ENCODE measurements around the gene YWHAB.

YWHAB gene

DNA sequence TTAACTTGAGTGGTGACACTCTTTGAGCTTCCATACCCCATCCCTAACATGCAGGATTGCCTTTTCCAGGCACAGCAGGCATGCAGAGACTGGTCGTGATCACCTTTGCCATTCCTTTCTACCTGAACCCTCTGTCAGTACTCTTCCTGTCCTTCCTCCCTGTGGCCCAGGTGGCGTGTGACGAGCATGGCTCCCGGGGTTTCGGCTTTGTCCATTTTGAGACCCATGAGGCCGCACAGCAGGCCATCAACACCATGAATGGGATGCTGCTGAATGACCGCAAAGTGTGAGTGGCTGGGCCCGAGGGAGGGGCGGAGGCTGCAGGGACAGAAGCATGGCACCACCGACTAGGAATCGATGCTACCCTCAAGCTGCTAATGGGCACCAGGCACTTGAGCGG, 31.1 kb downstream of the YWHAB start:
- DNase-seq = no peak

DNA sequence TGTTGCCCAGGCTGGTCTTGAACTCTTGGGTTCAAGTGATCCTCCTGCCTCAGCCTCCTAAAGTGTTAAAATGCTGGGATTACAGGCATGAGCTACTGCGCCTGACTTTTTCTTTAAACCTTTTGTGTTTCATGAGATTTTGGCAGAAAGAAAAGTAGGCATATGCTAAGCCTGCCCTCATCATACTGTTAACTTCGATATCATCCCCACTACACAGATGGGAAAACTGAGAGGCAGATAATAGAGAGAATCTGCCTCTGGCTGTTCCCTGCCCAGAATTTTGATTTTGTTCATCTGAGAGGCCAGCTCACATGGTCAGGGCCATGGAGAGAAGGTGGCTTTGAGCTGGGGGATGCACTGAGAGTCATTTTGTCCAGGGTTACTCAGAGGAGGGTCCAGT, 31.9 kb downstream of the YWHAB start:
- DNase-seq = no peak

DNA sequence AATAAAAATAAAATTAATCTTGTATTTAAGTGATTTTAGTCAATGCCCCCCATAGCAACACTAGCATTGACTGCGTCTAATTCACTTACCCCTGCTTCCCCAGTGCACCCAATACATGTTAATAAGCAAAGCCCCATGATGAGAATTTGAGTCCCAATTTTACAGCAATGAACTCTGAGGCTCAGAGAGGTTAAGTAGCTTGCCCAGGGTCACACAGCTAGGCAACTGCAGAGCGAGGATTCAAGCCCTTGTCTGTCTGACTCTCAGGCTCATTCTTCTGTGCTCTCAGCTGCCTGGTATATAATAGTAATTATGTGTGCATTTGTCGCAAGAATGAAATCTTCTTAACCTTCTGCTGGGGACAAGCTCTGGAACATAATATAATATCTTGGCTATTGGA, 32.8 kb downstream of the YWHAB start:
- DNase-seq = no peak

DNA sequence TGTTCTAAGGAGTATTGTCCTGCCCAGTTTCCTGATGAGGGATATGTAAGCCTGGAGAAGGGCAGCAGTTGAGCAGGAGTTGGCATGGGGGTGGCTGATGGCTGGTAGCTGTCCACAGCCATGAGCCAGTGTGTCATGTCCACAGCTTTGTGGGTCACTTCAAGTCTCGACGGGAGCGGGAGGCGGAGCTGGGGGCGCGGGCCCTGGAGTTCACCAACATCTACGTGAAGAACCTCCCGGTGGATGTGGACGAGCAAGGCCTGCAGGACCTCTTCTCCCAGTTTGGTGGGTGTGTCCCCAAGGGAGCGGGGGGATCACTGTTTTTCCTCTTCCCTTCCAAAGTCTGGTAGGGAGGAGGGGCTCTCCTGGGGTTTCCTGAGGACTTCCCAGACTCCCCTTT, 33.3 kb downstream of the YWHAB start:
- DNase-seq = no peak

DNA sequence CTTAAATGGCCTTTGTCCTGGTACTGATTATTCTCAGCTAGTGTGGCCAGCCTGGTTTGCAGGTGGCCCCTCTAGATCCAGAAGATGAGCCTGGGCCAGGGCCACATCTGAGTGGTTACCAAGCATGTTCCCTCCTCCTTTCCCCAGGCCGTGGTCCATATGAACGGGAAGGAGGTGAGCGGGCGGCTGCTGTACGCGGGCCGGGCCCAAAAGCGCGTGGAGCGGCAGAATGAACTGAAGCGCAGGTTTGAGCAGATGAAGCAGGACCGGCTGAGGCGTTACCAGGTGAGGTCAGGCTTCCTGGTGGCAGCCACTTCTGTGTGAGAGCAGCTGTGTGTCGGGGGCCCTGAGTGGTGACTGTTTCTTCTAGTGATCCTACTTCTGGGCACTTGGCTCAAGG, 35.9 kb downstream of the YWHAB start:
- no peak for DNase-seq

DNA sequence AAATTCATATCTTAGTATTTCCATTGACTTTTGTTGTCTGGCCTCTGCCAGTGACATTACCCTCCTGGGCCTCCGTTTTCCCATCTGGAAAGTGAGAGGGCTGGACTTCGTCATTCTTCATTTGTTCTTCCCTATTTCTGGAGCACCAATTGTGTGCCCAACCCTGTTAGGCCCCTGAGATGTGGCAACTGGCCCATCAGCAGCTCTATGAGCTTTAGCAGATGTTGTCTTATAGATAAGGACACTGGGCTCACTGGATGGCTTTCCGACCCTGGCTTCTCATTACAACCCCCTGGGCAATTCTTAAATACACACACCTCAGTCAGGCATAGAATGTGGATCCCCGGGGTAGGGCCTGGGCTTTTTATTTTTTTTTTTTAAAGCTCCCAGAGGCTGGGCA, 39.0 kb downstream of the YWHAB start:
- no peak for DNase-seq

DNA sequence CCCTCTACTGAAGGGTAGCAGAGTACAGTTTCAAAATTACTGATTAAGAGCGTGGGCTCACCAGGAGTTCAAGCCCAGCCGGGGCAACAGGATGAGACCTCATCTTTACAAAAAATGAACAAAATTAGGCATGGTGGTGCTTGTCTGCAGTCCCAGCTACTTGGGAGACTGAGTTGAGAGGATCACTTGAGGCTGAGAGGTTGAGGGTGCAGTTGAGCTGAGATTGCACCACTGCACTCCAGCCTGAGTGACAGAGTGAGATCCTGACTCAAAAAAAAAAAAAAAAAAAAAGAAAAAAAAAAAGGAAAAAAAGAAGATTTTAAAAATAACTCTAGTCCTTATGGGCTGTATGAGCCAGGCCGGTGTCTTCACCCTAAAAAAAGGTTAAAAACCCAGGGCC, 43.1 kb downstream of the YWHAB start:
- DNase-seq = no peak

DNA sequence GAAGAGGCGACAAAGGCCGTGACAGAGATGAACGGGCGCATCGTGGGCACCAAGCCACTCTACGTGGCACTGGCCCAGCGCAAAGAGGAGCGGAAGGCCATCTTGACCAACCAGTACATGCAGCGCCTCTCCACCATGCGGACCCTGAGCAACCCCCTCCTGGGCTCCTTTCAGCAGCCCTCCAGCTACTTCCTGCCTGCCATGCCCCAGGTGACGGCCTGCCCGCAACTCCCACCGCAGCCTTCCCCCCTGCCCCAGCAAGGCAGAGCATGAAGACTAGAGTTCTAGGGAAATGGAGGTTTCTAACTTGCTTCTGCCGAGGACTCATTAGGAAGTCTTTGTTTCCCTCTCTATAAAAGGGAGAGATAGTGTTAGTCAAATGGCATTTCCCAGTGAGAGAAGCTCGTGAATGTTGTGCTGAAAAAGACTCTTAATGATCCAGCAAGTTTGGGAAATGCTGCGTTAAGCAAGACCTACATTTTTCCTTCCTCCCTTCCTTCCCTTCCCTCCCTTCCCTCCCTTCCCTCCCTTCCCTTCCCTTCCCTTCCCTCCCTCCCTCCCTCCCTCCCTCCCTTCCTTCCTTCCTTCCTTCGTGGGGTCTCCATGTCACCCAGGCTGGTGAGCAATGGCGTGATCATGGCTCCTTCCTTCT, 45.1 kb downstream of the YWHAB start:
- no peak for DNase-seq

DNA sequence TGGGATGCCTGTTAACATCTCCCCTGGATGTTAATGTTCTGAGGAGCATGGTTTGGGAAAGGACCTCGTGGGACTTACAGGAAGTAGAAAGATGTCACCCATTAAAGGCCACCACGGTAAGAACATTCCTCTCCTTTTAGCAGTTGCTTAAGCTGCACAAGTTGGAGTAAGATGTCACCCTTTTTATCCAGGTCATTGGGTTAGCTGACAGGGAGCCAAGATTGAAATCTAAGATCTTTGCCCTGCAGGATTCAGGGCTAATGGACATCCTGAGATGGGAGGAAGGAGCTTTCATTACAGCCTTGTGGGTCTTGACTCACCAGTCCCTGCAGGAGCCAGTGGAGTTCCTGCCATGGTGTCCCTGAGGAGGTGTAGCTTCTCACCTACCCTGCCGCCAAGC, 46.4 kb downstream of the YWHAB start:
- no peak for DNase-seq

DNA sequence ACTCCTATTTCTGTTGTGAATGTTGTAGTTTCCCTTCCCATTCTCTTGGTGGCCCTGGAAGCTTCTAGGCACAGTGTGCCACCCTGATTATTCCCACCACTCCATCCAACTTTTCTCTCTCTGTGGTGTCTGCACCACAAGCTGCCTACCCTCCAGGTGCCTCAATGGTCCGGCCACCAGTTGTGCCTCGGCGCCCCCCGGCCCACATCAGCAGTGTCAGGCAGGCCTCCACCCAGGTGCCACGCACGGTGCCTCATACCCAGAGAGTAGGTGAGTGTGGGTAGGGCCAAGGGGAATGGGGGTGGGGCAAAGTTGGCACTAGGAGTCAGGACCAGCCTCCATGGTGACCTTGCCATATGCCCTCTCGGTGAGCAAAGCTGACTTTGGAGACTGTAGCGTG, 47.4 kb downstream of the YWHAB start:
- DNase-seq = no peak

DNA sequence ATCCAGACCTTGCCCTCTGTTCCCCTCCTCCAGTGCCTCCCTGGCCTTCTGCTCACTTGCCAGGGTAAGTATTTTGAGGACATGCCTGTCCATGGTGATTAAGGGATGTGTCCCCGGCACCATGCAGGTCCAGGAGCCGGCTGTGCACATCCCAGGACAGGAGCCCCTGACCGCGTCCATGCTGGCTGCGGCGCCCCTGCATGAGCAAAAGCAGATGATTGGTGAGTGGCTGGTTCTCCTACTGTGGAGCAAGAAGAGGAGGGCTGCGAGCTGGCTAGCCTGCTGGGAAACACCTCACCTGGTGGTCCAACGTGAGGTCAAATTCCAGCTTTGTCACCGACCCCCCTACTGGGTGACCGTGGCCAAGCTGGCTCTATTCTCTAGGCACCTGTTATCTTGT, 51.0 kb downstream of the YWHAB start:
- DNase-seq = no peak

DNA sequence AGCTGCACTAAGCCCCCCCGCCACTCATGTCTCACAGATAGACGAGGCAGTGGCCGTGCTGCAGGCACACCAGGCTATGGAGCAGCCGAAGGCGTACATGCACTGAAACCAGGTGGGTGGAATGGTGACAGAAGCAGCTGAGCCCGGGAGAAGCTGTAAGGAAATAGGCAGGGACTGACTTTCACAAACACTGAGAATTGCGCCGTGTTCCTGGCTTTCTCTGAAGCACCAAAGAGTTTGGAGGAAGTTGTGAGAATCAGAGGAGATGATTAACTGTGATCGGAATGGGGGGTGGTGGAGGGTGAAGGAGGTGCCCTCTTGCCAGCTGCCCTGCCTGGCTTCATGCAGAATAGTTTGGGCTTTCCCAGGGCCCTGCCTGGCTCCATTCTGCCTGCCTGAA, 53.1 kb downstream of the YWHAB start:
- no peak for DNase-seq

DNA sequence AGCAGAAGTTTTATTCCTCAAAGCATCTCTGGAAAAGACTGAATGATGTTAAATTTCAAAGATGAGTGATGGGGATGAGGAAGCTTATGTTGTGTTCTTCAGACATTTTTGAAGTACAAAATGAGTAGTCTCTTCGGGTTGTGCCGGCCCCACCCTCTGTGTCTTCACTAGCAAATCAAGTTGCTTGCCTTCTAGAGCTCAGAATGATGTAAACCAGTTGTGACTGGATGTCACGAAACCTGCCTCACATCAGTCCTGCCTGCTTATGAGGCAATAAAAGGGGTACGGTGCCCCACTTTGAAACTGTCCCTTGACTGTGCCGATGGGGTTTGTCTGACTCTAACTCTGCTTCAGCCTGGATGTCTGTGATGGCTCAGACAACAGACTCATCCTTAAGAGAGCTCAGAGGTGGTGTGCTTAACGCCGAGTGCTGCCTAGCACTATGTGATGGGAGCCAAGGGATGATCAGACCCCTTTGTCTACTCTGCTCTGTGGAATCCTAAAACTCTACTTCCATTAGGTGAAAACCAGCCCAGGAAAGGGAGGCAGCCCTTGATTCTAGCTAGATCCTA, 55.7 kb downstream of the YWHAB start:
- no peak for DNase-seq

DNA sequence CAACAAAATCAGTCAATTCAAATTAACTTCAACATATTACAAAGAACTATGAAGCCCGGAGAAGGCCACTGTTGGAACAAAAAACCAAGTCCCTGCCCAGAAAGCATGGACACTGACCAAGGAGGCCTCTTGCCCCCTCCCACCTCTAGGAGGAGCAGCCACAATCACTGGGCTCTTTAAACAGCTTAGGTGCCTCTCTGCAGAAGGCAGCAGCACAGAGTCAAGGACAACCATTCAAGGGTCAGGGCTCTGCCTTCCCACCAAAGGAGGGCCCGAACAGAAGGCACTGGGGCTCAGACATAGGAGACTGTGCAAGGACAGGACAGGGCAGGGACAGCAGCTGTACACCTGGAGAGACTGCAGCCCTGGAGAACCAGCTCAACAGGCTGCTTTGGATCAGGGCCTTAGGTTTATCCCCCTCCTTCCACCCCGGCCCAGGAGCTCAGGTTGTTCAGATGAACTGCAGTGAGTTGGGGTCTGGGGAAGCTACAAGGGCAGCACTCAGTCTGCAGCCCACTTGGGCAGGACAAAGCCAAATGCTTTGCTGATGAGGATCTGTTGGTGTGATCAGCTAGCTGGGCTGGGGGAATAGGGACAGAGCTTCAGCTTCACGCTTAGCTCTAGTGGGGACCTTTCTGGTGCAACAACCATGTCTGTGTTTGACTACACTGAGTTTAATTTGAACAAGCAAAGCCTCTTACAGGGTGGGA, 56.9 kb downstream of the YWHAB start:
- DNase-seq = no peak

DNA sequence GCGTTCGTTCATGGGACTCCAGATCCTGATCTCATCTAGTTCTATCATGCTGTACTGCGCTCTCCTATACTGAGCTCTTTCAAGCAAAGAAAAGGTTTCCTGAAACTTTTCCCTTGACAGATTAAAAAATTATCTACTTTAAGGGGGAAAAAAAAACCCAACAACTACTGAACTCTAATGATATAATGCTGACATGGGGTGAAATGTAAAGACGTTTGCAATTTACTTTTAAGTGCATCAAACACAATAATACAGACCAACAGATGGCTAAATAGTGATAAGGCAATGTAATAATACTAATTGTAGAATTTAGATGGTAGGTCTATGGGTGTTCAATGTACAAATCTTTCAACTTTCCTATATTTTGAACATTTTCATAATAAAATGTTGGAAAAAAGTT, 58.3 kb downstream of the YWHAB start:
- no peak for DNase-seq

DNA sequence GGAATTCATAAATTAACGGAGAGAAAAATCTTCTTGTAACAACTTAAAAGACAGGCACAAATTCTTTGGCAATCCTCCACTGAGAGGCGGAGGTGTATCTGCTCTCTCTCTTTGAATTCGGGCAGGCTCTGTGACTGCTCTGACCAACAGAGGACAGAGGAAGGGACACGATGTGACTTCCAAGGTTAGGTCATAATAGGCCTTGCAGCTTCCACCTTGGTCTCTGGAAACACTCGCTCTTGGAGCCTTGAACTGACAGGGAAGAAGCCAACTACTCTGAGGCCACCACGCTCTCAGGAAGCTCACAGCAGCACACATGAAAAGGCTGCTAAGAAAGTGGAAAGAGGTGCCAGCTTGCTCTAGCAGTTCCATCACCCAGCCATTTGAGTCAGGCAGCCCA, 59.8 kb downstream of the YWHAB start:
- no peak for DNase-seq

DNA sequence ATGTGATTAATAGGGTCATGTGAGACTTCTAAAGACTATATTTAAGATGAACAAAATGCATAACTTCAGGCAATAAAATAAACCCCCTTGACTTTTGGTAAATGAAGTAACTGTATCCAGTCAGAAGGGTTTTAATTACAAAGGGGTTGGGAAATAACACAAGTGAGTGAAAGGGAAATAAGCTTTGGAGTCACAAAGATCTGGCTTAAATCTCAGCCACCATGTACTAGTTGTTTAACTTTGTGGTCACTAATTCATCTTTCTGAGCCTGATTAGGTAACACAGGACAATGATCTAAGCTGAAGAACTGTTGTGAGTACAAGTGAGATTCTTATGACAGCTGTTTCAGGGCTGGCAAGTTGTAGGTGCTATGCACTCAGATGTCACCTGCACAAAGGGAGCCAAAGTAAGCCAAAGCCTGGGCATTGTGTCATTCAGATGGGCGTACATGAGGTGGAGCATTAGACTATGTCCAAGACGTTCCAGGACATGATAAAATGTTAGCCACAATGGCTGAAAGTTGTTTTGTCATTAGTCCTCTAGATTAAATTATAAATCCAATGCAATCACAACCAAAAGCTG, 60.9 kb downstream of the YWHAB start:
- no peak for DNase-seq

DNA sequence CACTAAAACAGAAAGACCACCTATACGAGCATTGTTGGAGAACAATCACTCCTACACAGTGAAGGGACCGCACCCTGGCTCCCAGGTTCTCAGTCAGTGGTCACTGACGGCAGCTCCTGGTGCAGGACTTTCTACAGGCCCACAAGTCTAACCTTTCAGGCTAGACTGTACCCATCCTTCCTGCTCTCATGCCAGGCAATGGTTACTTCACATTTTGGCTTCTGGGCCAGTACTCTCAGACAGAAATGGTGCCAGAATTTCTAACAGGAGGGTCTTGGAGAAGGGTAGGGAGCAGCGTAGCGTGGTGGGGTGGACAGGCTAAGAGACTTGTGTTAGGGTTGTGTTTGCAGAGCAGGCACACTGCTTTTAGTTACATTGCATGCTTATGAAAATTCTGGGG, 62.6 kb downstream of the YWHAB start:
- DNase-seq = no peak

DNA sequence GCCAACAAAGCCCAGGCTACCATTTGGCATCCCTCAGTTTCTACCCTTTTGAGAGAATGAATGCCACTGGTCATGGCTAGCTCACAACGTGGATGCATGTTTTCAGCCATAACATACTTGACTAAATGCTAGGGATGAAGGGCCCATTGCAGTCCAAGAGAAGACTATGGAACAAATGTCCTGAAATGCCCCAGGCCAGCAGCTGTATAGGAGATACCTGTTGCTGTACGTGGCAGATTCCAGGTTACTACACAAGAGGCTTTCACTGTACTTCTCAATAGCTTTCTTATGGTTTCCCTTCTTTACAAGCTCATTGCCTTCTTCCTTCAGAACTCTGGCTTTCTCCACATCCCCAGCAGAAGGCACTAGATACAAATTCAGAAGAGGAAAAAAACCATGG, 63.0 kb downstream of the YWHAB start:
- no peak for DNase-seq

DNA sequence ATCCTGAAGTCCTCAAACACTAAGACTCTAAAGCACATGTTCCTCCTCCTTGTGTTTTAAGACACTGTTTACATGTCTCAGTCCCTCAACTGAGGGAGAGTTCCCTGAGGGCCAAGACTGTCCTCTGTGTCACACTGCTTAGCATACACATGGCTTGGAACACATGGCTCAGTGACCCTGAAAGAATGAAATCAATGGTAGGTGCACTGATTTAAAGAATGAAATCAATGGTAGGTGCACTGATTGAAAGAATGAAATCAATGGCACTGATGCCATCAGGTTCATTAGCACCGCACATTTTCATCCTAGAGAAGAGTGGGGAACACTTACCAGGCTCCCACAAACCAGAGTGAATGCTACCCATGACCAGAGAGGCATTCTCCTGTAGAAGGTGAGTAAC, 64.9 kb downstream of the YWHAB start:
- no peak for DNase-seq

DNA sequence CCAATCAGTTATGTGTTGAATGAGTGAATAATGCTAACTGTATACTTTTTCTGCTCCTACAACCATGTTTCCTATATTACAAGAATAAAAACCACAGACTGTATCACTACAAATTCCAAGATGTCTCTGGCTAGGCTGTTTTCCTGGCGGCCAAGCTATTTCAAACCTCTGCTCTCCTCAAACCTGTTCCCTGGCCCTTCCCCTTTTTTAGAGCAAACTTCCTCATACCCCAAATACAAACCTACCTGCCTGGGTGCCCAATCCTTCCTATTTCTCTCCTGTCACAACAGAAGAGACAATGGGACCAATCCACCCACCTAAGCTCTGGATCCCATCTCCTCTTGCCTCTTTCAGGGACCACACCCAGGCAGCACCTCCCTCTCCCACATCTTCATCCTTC, 67.2 kb downstream of the YWHAB start:
- DNase-seq = no peak

DNA sequence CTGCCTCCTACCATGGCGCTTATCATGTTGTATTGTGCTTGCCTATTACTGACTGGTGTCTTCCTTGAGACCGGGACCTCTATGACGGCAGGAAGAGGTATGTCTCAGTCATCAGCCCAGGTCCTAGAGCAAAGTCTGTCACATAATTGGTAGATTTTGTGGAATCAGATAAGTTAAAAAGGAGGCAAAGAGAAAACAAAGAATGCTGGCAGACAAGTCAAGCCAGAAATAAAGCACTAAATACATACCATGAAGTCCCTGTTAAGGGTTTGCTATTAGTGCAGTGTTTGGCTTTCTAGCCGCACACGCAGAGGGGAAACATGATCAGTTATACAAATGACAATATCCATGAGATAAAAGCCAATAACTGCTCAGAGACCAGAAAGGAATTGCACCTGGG, 68.7 kb downstream of the YWHAB start:
- DNase-seq = no peak

DNA sequence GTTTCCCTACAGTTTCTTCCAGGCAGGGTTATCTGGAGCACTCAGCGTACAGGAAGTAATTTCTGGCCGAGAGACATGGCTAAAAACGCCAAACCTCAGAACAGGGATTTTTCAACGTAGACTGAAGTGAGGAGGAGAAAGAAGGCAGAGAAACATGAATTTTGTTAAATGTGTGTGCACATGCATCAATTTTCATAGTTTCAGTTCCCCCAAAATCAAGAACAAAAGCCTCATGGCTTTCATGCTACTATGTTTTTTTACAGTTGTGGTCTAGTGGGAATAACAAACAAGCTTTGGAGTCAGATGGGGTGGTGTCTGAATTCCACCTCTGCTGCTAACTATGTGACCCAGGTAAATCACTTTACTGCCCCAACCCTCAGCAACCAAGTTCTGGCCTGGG, 69.8 kb downstream of the YWHAB start:
- no peak for DNase-seq

DNA sequence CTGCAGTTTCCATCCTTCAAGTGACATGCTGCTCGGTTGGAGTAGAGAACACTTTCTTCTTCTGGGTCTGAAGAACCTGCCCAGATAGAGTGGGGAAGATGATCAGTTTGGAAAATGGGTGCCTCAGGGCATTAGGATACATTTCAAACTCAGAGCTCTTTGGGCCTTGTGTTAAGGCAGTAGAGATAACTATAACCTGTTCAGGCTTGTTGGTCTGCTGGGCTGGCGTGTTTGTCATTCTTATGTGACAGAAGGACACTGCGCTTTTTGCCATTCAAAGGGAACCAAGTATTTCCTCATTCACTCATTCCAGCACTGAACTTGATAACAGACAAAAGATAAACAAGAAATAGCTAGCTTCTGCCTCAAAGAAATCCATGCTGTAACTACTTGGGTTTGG, 70.9 kb downstream of the YWHAB start:
- no peak for DNase-seq

Measured in eye (tissue), 1 donor.